Mesendoderm (in vitro differentiated cells): ENCODE data around the gene MAF.

ENCODE experiments used
- DNase-seq: peaks from one replicate; pipeline ENCODE4 v3.0.0; 2013
- H2AK5ac ChIP-seq: 2 replicates; pipeline ENCODE4 v1.6.1; 2013; ENCODE audit warnings: low read length, inconsistent platforms
- H2BK120ac ChIP-seq: 2 replicates; pipeline ENCODE4 v1.6.1; 2013; ENCODE audit warnings: low read depth, mild to moderate bottlenecking, low read length, moderate library complexity, mixed read lengths
- H2BK15ac ChIP-seq: replicated peaks from 2 replicates; pipeline ENCODE4 v1.6.1; 2013; ENCODE audit warnings: low read depth, mild to moderate bottlenecking, moderate library complexity
- H2BK5ac ChIP-seq: 2 replicates; pipeline ENCODE4 v1.6.1; 2013; ENCODE audit warnings: low read length, inconsistent platforms
- H3K18ac ChIP-seq: 2 replicates; pipeline ENCODE4 v1.6.1; 2013; ENCODE audit warnings: mild to moderate bottlenecking, low read length, mixed read lengths
- H3K23ac ChIP-seq: one replicate; pipeline ENCODE4 v1.6.1; 2013; ENCODE audit warnings: low read length
- H3K27ac ChIP-seq: 2 replicates; pipeline ENCODE4 v1.5.1; 2013; ENCODE audit warnings: low read depth, mild to moderate bottlenecking, inconsistent platforms, low read length, moderate library complexity
- H3K27me3 ChIP-seq: 2 replicates; pipeline ENCODE4 v1.6.1; 2013; ENCODE audit warnings: low read length, control low read depth, mild to moderate bottlenecking, inconsistent platforms; ENCODE audit not compliant: insufficient read depth, poor library complexity
- H3K36me3 ChIP-seq: 2 replicates; pipeline ENCODE4 v1.6.1; 2013; ENCODE audit warnings: low read length, inconsistent platforms; ENCODE audit not compliant: control insufficient read depth, insufficient read depth
- H3K4ac ChIP-seq: one replicate; pipeline ENCODE4 v1.6.1; 2013; ENCODE audit warnings: low read depth, mild to moderate bottlenecking, low read length, moderate library complexity
- H3K4me1 ChIP-seq: 2 replicates; pipeline ENCODE4 v1.6.1; 2013; ENCODE audit warnings: low read depth, low read length, inconsistent platforms; ENCODE audit not compliant: control insufficient read depth
- H3K4me2 ChIP-seq: 2 replicates; pipeline ENCODE4 v1.6.1; 2013; ENCODE audit warnings: low read length
- H3K4me3 ChIP-seq: 2 replicates; pipeline ENCODE4 v1.5.1; 2013; ENCODE audit warnings: mild to moderate bottlenecking, low read length
- H3K56ac ChIP-seq: one replicate; pipeline ENCODE4 v1.6.1; 2013; ENCODE audit warnings: low read length
- H3K79me1 ChIP-seq: 2 replicates; pipeline ENCODE4 v1.6.1; 2013; ENCODE audit warnings: low read length, inconsistent platforms
- H3K79me2 ChIP-seq: 2 replicates; pipeline ENCODE4 v1.6.1; 2013; ENCODE audit warnings: mild to moderate bottlenecking, low read length; ENCODE audit not compliant: control insufficient read depth, insufficient read depth
- H3K9ac ChIP-seq: 2 replicates; pipeline ENCODE4 v1.6.1; 2013; ENCODE audit warnings: low read length, inconsistent platforms
- H4K5ac ChIP-seq: one replicate; pipeline ENCODE4 v1.6.1; 2013; ENCODE audit warnings: low read length
- H4K8ac ChIP-seq: one replicate; pipeline ENCODE4 v1.6.1; 2013; ENCODE audit warnings: low read depth, mild to moderate bottlenecking, control low read depth, low read length, moderate library complexity
- WGBS: extraction: QIAGEN DNeasy Blood & Tissue Kit; methylation state at CpG from one replicate; pipeline ENCODE4 v1.1.7; 2013; ENCODE audit warnings: low lambda C conversion rate, missing lambda C conversion rate; ENCODE audit not compliant: insufficient coverage; ENCODE audit errors: extremely low coverage; 5-methylcytosine and 5-hydroxymethylcytosine counted together

Gene MAF

DNA sequence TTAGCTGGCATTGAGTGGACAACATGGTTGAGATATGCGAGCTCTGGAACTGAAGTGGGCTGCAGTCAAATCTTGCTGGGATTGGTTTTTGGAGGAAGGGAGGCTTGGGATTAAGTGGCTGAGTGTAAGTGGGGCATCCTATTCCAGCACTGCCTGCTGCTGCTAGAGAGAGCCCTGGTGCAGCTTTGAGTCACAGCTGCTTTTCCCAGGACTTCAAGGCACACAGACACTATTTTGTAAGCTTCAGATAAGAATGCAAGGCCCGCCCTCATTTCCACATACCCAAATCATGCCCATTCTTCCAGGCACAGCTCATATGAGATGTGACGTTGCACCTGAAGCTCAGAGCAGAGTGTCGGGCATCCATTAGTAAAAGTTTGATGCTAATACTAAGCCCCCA lies 10.2 kb upstream of the MAF start:
- Histone ChIP-seq H4K5ac (no peak overlapping the region), H3K4me3 (no peak overlapping the region), H4K8ac (no peak overlapping the region), H2BK15ac (no peak overlapping the region), H3K4me2 (no peak overlapping the region), H3K18ac (no peak overlapping the region), H3K27me3 (no peaks in the 10 kb centered on the region), H2BK5ac (no peak overlapping the region), H2BK120ac (no peak overlapping the region), H3K79me2 (no peaks in the 10 kb centered on the region), H3K4me1 (peaks cover 4% of the 10 kb centered on the region), H3K4ac (no peak overlapping the region), H2AK5ac (no peak overlapping the region), H3K23ac (no peak overlapping the region), H3K9ac (no peak overlapping the region), H3K27ac (no peak overlapping the region), H3K56ac (no peak overlapping the region), H3K36me3 (no peaks in the 10 kb centered on the region), H3K79me1 (no peaks in the 10 kb centered on the region)
- no CpG with 5 or more reads among the region's 4 CpGs for WGBS
- DNase-seq = no peak

GRCh38 chr16:79609861-79610260 lies 9.3 kb upstream of the MAF start:
- H2AK5ac ChIP-seq = no peak overlapping the region
- no peak for DNase-seq
- WGBS = no CpG with 5 or more reads among the region's 7 CpGs

DNA sequence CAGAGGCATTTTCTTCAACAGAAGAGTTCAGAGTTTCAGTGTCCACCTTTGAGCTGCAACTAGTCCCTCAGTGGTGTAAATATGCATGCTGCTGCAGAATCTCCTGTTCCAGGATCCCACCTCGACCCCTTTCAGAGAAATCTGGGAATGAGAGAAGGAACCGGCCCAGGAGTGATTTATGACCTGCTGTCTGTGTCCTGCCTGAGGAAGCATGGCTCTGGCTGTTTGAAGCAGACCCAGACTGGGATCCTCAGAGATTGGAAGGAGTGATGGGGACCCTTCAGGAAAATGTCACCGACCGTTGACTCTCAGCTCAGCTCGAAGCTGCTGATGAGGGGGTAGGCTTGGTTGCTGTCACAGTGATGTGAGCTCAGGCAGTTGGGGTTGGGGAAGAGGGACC lies 8.4 kb upstream of the MAF start:
- DNase-seq = no peak
- no CpG with 5 or more reads among the region's 5 CpGs for WGBS
- Histone ChIP-seq H3K4me1 (peaks cover 4% of the 10 kb centered on the region), H3K18ac (no peak overlapping the region), H3K27me3 (no peaks in the 10 kb centered on the region), H4K8ac (no peak overlapping the region), H3K79me2 (no peaks in the 10 kb centered on the region), H3K79me1 (no peaks in the 10 kb centered on the region), H3K56ac (no peak overlapping the region), H3K4ac (no peak overlapping the region), H3K27ac (no peak overlapping the region), H3K23ac (no peak overlapping the region), H3K4me3 (no peak overlapping the region), H3K9ac (no peak overlapping the region), H4K5ac (no peak overlapping the region), H2BK120ac (no peak overlapping the region), H2BK15ac (no peak overlapping the region), H2BK5ac (no peak overlapping the region), H3K4me2 (no peak overlapping the region), H2AK5ac (no peak overlapping the region), H3K36me3 (no peaks in the 10 kb centered on the region)

More at GRCh38 chr16:79609861-79610260, 9.3 kb upstream of the MAF start:
- no peak overlapping the region for H2BK120ac ChIP-seq
- H3K18ac ChIP-seq = no peak overlapping the region
- no peak overlapping the region for H4K8ac ChIP-seq
- H3K56ac ChIP-seq = no peak overlapping the region
- H3K4me3 ChIP-seq = no peak overlapping the region
- H3K4ac ChIP-seq = no peak overlapping the region
- H3K36me3 ChIP-seq = no peaks in the 10 kb centered on the region
- no peak overlapping the region for H3K23ac ChIP-seq
- no peak overlapping the region for H2BK15ac ChIP-seq
- H2BK5ac ChIP-seq = no peak overlapping the region
- H3K9ac ChIP-seq = no peak overlapping the region
- H3K79me1 ChIP-seq = no peaks in the 10 kb centered on the region
- H3K4me2 ChIP-seq = no peak overlapping the region
- H4K5ac ChIP-seq = no peak overlapping the region
- no peaks in the 10 kb centered on the region for H3K79me2 ChIP-seq
- H3K27ac ChIP-seq = no peak overlapping the region
- no peaks in the 10 kb centered on the region for H3K27me3 ChIP-seq
- H3K4me1 ChIP-seq = peaks cover 4% of the 10 kb centered on the region

DNA sequence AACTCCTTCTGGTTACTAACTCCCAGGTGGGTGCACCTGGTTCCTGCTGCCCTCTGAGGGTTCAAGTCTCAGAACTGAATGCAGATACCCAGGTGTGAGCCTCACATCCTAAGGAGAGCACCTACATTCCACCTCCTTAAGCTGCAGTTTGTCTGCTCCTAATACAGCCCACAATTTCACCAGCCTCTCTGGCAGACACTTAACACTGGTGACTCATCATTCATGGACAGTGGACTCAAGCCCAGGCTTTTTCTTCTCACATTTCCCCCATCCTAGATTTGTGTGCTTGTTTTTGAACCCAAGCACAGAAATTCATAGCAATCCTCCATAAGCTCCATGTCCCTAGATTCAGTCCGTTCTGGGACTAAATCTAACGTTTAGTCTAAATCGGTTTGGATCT lies 7.0 kb upstream of the MAF start:
- H3K18ac ChIP-seq = peak overlapping the region; percentile 82
- no peaks in the 10 kb centered on the region for H3K79me1 ChIP-seq
- H3K9ac ChIP-seq = no peak overlapping the region
- H3K4me2 ChIP-seq = no peak overlapping the region
- peaks cover 4% of the 10 kb centered on the region for H3K4me1 ChIP-seq
- WGBS = no CpG with 5 or more reads among the region's 3 CpGs
- H2BK5ac ChIP-seq = no peak overlapping the region
- no peaks in the 10 kb centered on the region for H3K36me3 ChIP-seq
- no peak overlapping the region for H3K56ac ChIP-seq
- no peak overlapping the region for H4K5ac ChIP-seq
- no peak overlapping the region for H2BK120ac ChIP-seq
- peak; percentile 43 for DNase-seq
- H3K23ac ChIP-seq = no peak overlapping the region
- H3K27ac ChIP-seq = no peak overlapping the region
- H3K27me3 ChIP-seq = no peaks in the 10 kb centered on the region
- H3K4ac ChIP-seq = peak overlapping the region; percentile 81
- H3K4me3 ChIP-seq = no peak overlapping the region
- H4K8ac ChIP-seq = no peak overlapping the region
- H2AK5ac ChIP-seq = no peak overlapping the region
- H2BK15ac ChIP-seq = no peak overlapping the region
- H3K79me2 ChIP-seq = no peaks in the 10 kb centered on the region

DNA sequence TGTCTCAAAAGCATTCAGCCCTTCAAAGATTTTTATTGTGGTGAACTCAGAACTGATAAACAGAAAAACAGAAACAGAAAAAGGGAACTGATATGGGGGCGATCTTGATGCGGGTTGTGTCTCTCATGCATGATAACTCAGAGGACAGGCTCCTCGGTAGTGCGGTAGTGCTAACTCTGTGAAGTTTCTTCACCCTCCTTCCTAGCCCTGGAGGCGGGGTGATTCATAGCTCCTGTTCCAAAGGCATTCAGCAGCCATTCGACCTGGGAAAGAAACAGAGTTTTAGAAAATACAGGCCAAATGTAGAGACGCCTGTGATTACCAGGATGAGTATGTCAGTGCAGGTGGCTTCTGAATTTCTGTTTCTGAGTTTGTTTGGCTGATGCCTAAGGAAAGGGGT lies 5.5 kb upstream of the MAF start:
- no peaks in the 10 kb centered on the region for H3K79me2 ChIP-seq
- no peak overlapping the region for H3K18ac ChIP-seq
- no peaks in the 10 kb centered on the region for H3K27me3 ChIP-seq
- H3K23ac ChIP-seq = no peak overlapping the region
- WGBS = no CpG with 5 or more reads among the region's 7 CpGs
- H3K4me3 ChIP-seq = no peak overlapping the region
- H3K9ac ChIP-seq = no peak overlapping the region
- no peak overlapping the region for H3K56ac ChIP-seq
- no peak overlapping the region for H3K27ac ChIP-seq
- no peaks in the 10 kb centered on the region for H3K79me1 ChIP-seq
- no peak overlapping the region for H2BK15ac ChIP-seq
- no peak overlapping the region for H4K8ac ChIP-seq
- no peak overlapping the region for H3K4me2 ChIP-seq
- H2BK120ac ChIP-seq = no peak overlapping the region
- DNase-seq = peak; percentile 44
- peaks cover 4% of the 10 kb centered on the region for H3K4me1 ChIP-seq
- no peak overlapping the region for H4K5ac ChIP-seq
- H3K4ac ChIP-seq = no peak overlapping the region
- H2BK5ac ChIP-seq = no peak overlapping the region
- no peak overlapping the region for H2AK5ac ChIP-seq
- no peaks in the 10 kb centered on the region for H3K36me3 ChIP-seq

DNA sequence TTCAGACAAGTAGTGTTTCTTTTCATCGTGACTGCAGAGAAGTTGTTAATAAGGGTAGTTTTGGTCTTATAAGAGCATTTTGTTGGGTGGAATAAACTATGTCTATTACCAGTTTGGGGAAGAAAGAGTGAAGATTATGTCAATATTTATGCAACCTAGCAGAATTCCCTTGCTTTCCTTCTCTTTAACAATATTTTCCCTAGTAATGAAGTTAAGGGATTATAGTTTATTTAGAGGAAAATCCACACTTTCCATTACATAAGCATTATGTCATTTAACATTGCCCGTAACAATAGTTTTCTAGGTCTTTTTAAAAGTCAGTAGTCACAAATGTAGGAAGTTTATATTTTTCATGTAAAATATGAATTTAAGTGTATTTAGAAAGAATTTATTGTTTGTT lies 2.5 kb upstream of the MAF start:
- Histone ChIP-seq H3K18ac (no peak overlapping the region), H3K36me3 (no peaks in the 10 kb centered on the region), H3K27me3 (no peaks in the 10 kb centered on the region), H2AK5ac (no peak overlapping the region), H3K79me2 (no peaks in the 10 kb centered on the region), H4K8ac (no peak overlapping the region), H3K9ac (no peak overlapping the region), H3K79me1 (no peaks in the 10 kb centered on the region), H3K4ac (peak overlapping the region; percentile 9), H4K5ac (no peak overlapping the region), H3K4me3 (no peak overlapping the region), H2BK15ac (no peak overlapping the region), H2BK120ac (no peak overlapping the region), H3K27ac (no peak overlapping the region), H3K4me2 (no peak overlapping the region), H2BK5ac (no peak overlapping the region), H3K4me1 (peaks cover 4% of the 10 kb centered on the region), H3K56ac (no peak overlapping the region), H3K23ac (no peak overlapping the region)
- no peak for DNase-seq
- no CpG with 5 or more reads among the region's 2 CpGs for WGBS
